ENCODE results near the gene MADCAM1. TPM values are rescaled to one million over a fixed set of nuclear protein-coding genes. Genes with fewer than 3 reads are reported as not detected.

The MADCAM1 gene
- total RNA-seq, 1 donor from 2014 or later, result not detected

DNA sequence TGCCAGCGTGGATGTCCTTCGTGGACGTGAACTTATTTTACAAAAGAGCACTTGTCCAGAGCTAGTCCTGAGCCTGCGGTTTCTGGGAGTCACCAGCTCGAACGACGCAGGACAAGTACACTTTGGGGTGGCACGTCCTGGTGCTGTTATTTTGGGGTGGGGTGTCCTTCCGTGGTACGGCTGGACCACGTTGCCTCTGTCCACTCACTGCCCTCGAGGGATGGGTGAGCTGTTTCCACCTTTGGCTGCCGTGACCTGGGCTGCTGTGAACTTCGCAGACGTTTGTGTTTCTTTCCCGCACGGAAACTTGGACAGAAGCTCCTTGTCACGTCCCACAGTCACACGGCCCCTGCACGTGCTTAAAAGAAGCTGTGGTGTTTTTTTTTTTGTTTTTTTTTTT, 58.5 kb downstream of the MADCAM1 start:
- H3K4me3 ChIP-seq, result no peak overlapping the region
- H3K27ac ChIP-seq, result no peak overlapping the region
- peaks cover 19% of the 10 kb centered on the region for H3K27me3 ChIP-seq
- Mint-ChIP-seq H3K27ac (no peak overlapping the region), H3K4me3 (no peak overlapping the region), H3K27me3 (ENCODE audit: insufficient read depth, low read depth) (peaks cover 13% of the 10 kb centered on the region), H3K9me3 (no peaks in the 10 kb centered on the region), H3K36me3 (peaks cover 3% of the 10 kb centered on the region), H3K4me1 (peaks cover 16% of the 10 kb centered on the region)
- H3K4me2 ChIP-seq, result no peak overlapping the region
- no peaks in the 10 kb centered on the region for H3K9me3 ChIP-seq (ENCODE audit: low read depth)
- no peaks in the 10 kb centered on the region for H3K36me3 ChIP-seq
- H3K9ac ChIP-seq, result no peak overlapping the region
- DNase-seq (ENCODE audit: low spot score), result no peak
- H3K79me2 ChIP-seq (ENCODE audit: low read depth), result no peaks in the 10 kb centered on the region
- H2AFZ ChIP-seq (replicated peaks), result no peak overlapping the region
- H3F3A ChIP-seq (ENCODE audit: low read depth), result peaks cover 17% of the 10 kb centered on the region
- TF ChIP-seq, protein P1, sequence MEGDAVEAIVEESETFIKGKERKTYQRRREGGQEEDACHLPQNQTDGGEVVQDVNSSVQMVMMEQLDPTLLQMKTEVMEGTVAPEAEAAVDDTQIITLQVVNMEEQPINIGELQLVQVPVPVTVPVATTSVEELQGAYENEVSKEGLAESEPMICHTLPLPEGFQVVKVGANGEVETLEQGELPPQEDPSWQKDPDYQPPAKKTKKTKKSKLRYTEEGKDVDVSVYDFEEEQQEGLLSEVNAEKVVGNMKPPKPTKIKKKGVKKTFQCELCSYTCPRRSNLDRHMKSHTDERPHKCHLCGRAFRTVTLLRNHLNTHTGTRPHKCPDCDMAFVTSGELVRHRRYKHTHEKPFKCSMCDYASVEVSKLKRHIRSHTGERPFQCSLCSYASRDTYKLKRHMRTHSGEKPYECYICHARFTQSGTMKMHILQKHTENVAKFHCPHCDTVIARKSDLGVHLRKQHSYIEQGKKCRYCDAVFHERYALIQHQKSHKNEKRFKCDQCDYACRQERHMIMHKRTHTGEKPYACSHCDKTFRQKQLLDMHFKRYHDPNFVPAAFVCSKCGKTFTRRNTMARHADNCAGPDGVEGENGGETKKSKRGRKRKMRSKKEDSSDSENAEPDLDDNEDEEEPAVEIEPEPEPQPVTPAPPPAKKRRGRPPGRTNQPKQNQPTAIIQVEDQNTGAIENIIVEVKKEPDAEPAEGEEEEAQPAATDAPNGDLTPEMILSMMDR (IDR thresholded peaks at IDR 0.05), result no peak
- TF ChIP-seq EZH2phosphoT487 (IDR thresholded peaks at IDR 0.05) (no peak), EZH2 (IDR thresholded peaks at IDR 0.05) (no peak)
- H3K4me1 ChIP-seq, result peaks cover 7% of the 10 kb centered on the region
- no peaks in the 10 kb centered on the region for H4K20me1 ChIP-seq (ENCODE audit: low read depth)

Small RNA genes within 50 kb of the gene (small RNA-seq; reads per million reads assigned to genes)
- not detected for gene RNA5SP462

Other genes starting within 250 kb of the MADCAM1 start
- gene PLPP2, start 205.1 kb upstream of the MADCAM1 start, total RNA-seq (ENCODE audit: low replicate concordance), result 2.5 TPM in 1 of 2 replicates, not detected in the other
- gene MIER2, start 151.7 kb upstream of the MADCAM1 start, total RNA-seq (ENCODE audit: low replicate concordance), result 12.9 and 20.6 TPM in 2 replicates
- 2.3 and 18.6 TPM in 2 replicates for gene C2CD4C, start 87.3 kb upstream of the MADCAM1 start, total RNA-seq (ENCODE audit: low replicate concordance)
- 3.2 and 15.9 TPM in 2 replicates for gene SHC2, start 35.5 kb upstream of the MADCAM1 start, total RNA-seq (ENCODE audit: low replicate concordance)
- 9.4 and 31.1 TPM in 2 replicates for gene TPGS1, start 11.0 kb downstream of the MADCAM1 start, total RNA-seq (ENCODE audit: low replicate concordance)
- 42.5 and 92.6 TPM in 2 replicates for gene CDC34, start 35.3 kb downstream of the MADCAM1 start, total RNA-seq (ENCODE audit: low replicate concordance)
- gene GZMM, start 47.6 kb downstream of the MADCAM1 start, total RNA-seq (ENCODE audit: low replicate concordance), result not detected in 2 replicates
- gene BSG, start 76.1 kb downstream of the MADCAM1 start, total RNA-seq (ENCODE audit: low replicate concordance), result 330 and 913 TPM in 2 replicates
- 0.06 TPM in 1 of 2 replicates, not detected in the other for gene HCN2, start 93.4 kb downstream of the MADCAM1 start, total RNA-seq (ENCODE audit: low replicate concordance)
- 14.1 and 68.6 TPM in 2 replicates for gene POLRMT, start 137.1 kb downstream of the MADCAM1 start, total RNA-seq (ENCODE audit: low replicate concordance)
- gene FGF22, start 143.4 kb downstream of the MADCAM1 start, total RNA-seq (ENCODE audit: low replicate concordance), result 0.37 TPM in 1 of 2 replicates, not detected in the other
- gene RNF126, start 166.7 kb downstream of the MADCAM1 start, total RNA-seq (ENCODE audit: low replicate concordance), result 9.7 and 50.9 TPM in 2 replicates
- gene FSTL3, start 179.9 kb downstream of the MADCAM1 start, total RNA-seq (ENCODE audit: low replicate concordance), result 2.4 and 21.9 TPM in 2 replicates
- not detected in 2 replicates for gene PRSS57, start 199.0 kb downstream of the MADCAM1 start, total RNA-seq (ENCODE audit: low replicate concordance)
- 13.9 and 40.7 TPM in 2 replicates for gene PALM, start 212.4 kb downstream of the MADCAM1 start, total RNA-seq (ENCODE audit: low replicate concordance)

Measured in neural progenitor cell (in vitro differentiated cells).